GM21529 (cell line): ENCODE results near the gene TOMM6.
"Not testable (repeated sequence)": the region's sequence is repeated elsewhere in the genome, so short reads cannot be mapped to it uniquely, and the experiment has no call there.

ENCODE experiments used
- ATAC-seq: cut with Tn5 transposase; IDR thresholded peaks from one replicate; pipeline ENCODE4 v1.9.1; 2021; ENCODE audit not compliant: unreplicated experiment

The TOMM6 gene

DNA sequence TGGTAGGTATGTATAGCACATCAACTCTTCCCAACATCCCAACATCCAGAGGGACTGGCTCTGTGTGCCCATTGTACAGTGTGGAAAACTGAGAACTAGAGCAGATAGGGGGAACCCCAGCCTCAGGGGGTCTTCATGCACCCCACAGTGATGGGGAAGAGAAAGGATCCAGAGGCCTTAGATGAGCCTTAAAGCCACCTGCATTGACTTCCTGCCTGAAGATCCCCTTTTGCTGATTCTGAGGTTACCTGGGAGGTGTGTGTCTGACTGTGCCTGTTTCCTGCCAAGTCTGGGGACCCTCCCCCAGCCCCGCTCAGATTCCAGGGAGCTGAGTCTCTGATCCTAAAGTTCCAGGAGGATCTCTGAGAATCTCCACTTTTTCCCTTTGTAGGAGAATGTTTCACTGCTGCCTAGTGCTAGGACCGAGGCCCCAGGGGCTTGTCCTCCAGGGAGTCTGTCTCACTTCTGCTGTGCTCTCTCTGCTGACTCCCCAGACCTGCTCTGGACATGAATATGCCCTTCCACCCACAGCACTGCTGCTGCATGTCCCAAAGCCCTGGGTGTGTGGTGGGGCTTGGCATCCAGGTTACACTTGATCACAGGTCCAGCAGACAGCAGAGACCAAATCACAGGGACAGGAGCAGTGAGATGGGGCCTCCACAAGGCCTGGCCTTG lies 27.5 kb upstream of the TOMM6 start:
- ATAC-seq, result no peak

DNA sequence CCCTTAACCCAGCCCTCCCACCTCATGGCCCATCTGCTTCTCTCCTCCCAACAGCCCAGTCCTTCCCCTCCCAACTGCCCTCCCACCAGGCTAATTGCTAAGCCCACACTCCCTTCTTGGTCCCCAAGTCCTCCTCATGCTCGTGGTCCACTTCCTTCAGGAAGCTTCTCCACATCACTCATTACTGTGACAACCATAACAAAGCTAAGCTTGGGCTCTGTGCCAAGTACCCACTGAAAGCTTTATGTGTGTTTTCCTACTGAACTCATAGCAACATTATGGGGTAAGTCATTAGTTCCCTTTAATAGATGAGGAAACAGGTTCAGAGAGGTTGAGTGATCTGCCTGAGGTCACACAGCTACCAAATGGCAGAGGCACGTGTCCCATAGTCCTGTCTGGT lies 24.0 kb upstream of the TOMM6 start:
- ATAC-seq, result no peak

GRCh38 chr6:41766043-41766664 lies 21.3 kb upstream of the TOMM6 start:
- ATAC-seq, result not testable (repeated sequence)

- ATAC-seq, result no peak
Measured at GRCh38 chr6:41767112-41767833, 20.2 kb upstream of the TOMM6 start.

DNA sequence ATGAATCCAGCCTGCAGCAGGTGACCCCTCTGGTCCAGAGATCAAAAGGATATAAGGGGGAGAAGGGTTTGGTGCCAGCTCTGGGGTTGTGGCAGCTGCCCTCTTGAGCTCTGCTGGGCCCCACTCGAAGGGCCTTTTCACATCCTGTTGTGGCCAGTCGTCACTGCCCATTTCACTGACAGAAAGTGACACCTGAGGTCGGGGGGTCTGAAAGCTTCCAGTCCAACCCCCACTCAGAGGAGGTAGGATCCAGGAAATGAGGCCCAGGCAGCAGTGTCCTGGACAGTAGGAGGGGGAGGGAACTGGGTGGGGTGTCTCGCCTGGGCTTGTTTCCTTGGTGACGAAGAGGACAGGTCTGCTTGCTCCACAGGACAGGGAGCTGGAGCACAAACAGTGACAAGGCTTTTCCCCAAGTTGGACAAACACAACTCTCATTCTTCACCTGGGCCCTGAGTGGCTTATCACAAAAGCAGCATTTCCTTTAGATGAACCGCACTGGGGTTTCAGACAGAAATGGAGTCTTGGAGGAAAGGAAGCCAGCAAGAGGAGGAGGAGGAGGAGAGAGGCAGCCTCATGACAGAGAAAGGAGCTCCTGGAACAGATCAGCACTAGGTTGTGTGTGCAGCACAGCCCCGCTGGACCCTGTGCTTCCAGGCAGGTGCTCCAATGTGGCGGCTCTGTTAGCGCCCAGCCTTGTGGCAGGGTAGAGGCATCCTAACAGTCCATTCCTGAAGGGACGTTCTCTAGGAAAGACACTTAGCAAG lies 18.8 kb upstream of the TOMM6 start:
- no peak for ATAC-seq

DNA sequence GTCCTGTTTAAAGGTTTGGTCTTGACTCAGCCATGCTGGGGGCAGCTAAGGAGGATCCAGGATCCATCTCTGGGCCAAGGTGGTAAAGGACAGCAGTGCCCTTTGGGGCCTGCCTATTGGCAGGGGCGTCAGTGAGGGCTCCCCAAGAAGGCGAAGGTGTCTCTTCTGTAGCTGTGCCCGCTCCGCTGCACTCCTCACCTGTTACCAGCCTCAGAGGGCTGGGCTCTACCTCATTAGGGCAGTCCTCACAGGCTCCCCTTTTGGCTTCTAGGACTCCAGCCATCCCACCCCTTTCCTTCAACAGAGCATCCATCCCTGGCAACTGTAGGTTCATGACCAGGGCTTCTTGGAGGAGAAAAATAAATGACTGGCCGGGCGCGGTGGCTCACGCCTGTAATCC lies 18.1 kb upstream of the TOMM6 start:
- no peak for ATAC-seq

DNA sequence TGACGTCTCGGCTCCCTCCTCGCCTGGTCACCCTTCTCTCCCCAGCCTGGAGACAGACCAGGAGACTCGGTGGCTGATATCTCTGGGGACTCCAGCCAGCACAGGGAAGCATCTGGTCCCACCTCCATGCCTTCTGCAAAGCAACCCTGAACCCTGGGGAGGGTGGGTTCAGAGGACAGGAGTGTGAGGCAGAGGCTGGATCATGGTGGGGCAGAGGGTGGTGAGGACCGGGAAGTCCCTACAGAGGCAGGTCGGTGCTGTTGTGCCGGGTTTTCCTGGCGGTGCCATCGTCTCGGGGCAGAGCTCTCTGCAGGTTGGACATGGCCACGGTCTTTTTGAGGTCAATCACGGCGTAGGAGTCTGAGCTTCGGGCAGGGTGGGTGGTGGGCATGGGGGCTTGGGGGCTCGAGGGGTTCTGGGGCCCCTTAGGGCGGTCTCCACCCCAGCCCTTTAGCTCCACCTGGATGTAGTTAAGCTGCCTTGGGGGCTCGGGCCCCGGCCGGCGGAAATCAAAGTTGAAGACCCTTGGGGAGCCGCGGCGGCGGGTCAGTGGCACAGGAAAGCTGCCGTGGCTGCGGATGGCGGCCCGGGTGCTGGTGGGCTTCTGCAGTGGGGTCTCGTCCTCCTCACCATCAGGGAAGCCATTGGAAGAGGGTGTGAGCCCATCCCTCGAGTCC lies 17.0 kb upstream of the TOMM6 start:
- no peak for ATAC-seq

- no peak for ATAC-seq
Measured at GRCh38 chr6:41771058-41771983, 16.2 kb upstream of the TOMM6 start.

DNA sequence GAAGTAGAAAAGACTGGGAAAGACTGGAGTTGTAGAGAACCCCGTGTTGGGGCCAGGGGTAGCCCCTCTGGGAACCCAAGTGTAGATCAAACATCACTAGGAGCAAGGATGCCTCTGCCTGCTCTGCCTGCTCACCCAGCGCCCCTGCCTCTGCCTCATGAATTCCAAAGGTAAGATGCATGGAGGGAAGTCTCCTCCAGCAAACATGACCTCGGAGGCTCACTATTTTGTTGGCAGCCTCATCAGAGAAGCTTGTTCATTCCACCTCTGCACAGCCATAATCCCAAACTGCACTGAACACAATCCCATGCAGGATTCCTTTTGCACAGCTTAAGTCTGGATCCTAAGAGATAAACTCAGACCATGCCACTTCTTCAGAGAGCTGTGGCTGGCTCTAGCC lies 12.7 kb upstream of the TOMM6 start:
- ATAC-seq, result no peak

GRCh38 chr6:41775293-41775882 lies 12.1 kb upstream of the TOMM6 start:
- no peak for ATAC-seq

GRCh38 chr6:41777551-41778285 lies 9.8 kb upstream of the TOMM6 start:
- ATAC-seq, result no peak

DNA sequence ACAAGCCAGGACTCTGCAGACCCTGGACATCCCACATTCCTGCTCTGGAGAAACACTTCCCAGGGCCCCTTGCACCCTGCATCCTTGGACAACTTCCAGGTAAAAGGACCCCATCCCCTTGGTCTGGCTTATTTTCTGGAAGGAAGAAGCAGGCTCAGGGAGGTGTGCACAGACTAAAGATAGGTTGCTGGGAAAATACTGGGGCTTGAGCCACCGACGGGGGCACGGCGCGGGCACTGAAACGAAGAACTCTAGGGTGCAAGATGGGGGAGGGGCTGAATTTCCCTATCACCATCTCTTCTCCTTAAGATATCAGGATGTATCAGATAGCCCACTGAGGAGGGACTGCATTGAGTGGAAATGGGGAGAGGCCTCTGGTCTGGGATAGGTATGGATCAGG lies 8.6 kb upstream of the TOMM6 start:
- no peak for ATAC-seq

DNA sequence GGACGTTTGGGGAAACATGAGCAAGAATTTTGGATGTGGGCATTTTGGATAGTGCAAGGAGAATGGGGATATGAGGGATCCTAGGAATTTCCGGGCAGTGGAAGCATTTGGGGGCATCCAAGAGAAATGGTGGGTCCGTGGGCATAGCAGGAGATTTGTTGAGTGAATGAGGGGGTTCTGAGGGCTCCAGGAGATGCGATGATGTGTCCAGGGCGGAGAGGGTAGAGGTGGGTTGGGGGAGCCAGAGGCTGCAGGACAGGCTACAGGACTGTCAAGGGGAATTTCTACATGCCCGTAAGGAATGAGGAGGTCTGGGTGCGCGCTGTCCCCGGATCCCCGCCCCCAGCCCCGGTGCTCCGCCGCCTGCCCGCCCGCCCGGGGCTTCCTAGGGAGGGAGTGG lies 8.2 kb upstream of the TOMM6 start:
- no peak for ATAC-seq

GRCh38 chr6:41779788-41780550 lies 7.5 kb upstream of the TOMM6 start, which contains the start of gene FRS3:
Gene FRS3, minus strand, starts transcription at chr6:41779900. Its CDS starts 2,913 bp downstream, at chr6:41776987.
- ATAC-seq, result peak; percentile 91

- no peak for ATAC-seq
Measured at GRCh38 chr6:41780551-41781365, 6.7 kb upstream of the TOMM6 start, which contains the start of gene PRICKLE4. Gene PRICKLE4, plus strand, starts transcription at chr6:41780782. Its CDS starts 2,692 bp downstream, at chr6:41783474.

GRCh38 chr6:41781366-41781730 lies 6.1 kb upstream of the TOMM6 start:
- no peak for ATAC-seq

- ATAC-seq, result no peak
Measured at GRCh38 chr6:41783106-41783780, 4.3 kb upstream of the TOMM6 start.
